GM19328 (cell line): ENCODE results near the gene ASB18.
"Not testable (repeated sequence)": the region's sequence is repeated elsewhere in the genome, so short reads cannot be mapped to it uniquely, and the experiment has no call there.

ENCODE experiments used
- ATAC-seq: cut with Tn5 transposase; IDR thresholded peaks from one replicate; pipeline ENCODE4 v1.9.1; 2021; ENCODE audit warnings: mild to moderate bottlenecking, moderate library complexity; ENCODE audit not compliant: unreplicated experiment

Gene ASB18, protein sequence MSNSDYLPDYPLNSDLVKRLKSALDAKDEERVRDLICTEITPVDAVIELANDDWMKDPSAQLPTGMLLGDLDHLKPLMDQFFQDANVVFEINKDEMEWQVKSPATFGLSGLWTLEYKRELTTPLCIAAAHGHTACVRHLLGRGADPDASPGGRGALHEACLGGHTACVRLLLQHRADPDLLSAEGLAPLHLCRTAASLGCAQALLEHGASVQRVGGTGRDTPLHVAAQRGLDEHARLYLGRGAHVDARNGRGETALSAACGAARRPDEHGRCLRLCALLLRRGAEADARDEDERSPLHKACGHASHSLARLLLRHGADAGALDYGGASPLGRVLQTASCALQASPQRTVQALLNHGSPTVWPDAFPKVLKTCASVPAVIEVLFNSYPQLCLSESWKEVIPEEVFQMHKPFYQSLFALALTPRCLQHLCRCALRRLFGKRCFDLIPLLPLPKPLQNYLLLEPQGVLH

GRCh38 chr2:236264256-236264655 is at the start of gene ASB18:
Gene ASB18, minus strand, starts transcription at chr2:236264406. Its CDS starts 61 bp downstream, at chr2:236264345.
- ATAC-seq, result no peak

GRCh38 chr2:236311286-236311685 is 47.1 kb upstream of the ASB18 start:
- ATAC-seq, result no peak

GRCh38 chr2:236309669-236310029 is 45.4 kb upstream of the ASB18 start:
- no peak for ATAC-seq

DNA sequence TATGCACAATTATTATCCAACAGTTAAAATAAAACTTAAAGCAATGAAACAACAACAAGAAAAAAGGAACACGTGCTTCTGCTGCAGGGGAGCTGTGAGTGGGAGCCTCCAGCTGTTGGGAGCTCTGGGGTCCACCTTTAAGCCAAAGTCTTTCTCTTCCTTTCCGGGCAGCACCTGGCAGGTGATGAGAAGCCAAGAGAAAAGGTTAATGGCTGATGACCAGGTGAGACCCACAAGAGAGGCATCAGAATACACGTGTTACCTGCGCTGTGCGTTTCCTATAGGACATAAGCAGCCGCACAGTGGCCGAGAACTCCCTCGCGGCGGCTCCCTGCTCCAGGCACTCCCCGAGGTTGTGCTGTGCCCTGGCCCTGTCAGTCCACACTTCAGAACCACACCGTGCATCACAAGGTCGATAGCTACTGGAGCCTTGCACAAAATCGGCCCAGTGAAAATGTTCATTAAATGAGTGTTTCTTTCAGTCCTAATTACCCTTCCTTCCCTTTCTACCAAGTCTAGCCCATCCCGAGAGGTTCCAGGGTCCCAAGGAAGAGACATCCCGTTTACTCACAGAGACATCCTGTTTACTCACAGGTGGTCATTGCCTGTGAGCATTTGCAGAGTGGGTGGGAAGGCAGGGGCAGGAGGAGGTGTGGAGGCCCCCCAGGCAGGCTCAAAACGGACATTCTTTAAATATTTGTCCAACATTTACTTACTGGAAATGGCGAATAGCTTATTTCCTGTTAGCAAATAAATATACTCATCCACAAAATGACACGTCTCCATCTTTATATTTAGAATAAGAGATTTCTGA is 44.9 kb upstream of the ASB18 start:
- ATAC-seq, result no peak

DNA sequence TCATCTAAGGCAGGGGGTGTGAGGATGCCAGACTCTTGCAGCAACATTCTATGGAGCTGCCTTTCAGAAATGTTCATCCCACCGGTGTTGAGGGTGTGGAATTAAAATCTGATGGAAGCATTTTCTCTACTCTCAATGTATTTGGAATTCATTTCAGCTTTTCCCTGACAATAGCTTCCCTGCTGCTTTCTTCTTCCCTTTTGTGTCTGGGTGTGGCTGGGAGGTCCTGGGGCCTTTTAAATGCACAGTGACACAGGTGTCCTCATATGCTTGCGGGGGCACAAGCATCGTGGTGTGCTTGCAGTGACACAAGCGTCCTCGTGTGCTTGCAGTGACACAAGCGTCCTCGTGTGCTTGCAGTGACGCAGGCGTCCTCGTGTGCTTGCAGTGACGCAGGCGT is 43.4 kb upstream of the ASB18 start:
- ATAC-seq, result no peak

DNA sequence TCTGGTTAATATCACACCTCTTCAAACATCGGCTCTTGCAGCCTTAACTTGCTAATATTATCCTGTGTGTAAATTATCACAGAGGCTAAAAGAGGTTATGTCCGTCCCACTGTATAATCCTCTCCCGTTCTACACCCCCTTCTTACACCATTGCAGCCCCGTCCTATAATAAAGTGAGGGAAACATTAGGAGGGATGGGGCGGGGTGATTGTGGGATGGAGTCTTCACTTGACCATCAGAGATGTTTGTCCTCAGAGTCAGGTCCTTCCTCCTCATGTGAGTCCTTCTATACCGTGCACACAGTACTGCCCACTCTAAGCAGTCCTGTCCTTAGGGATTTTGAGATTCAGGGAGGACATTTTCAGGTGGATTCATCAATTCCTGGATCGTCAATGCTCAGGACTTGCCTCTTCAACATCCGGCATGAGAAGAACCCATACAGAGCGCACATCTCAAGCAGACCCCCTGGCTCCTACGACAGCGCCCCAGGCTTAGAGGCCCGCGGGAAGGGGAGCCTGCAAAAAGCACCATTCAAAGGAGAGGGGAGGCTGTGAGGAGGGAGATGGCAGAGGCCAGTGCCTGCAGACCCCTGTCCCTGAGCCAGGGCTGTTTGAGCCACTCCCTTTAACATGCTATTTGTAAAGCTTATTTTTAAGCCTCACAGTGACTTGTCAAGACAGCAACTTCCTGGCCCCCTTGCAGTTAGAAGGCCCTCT is 42.8 kb upstream of the ASB18 start:
- ATAC-seq, result no peak

- ATAC-seq, result no peak
These were observed 41.9 kb upstream of the ASB18 start for GRCh38 chr2:236305964-236306605.

GRCh38 chr2:236305531-236305930 is 41.3 kb upstream of the ASB18 start:
- no peak for ATAC-seq

GRCh38 chr2:236303935-236304334 is 39.7 kb upstream of the ASB18 start:
- no peak for ATAC-seq

- ATAC-seq, result no peak
These were observed 38.3 kb upstream of the ASB18 start for GRCh38 chr2:236302555-236302954.

GRCh38 chr2:236298924-236299475 is 34.8 kb upstream of the ASB18 start:
- ATAC-seq, result no peak

DNA sequence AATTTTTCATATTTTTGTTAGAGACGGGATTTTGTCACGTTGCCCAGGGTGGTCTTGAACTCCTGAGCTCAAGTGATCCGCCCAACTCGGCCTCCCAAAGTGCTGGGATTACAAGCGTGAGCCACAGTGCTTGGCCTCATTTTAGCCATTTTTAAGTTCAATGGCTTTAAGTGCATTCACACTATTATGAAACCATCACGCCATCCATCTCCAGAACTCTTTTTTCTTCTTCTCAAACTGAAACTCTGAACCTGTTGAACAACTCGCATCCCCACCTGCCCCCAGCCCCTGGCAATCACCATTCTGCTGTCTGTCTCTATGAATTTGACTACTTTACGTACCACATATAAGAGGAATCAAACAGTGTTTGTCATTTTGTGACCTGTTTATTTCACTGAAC is 31.3 kb upstream of the ASB18 start:
- no peak for ATAC-seq

- ATAC-seq, result no peak
These were observed 30.4 kb upstream of the ASB18 start for GRCh38 chr2:236294647-236295046.

- no peak for ATAC-seq
These were observed 29.1 kb upstream of the ASB18 start for GRCh38 chr2:236293241-236293810.

GRCh38 chr2:236291911-236292310 is 27.7 kb upstream of the ASB18 start:
- ATAC-seq, result no peak

DNA sequence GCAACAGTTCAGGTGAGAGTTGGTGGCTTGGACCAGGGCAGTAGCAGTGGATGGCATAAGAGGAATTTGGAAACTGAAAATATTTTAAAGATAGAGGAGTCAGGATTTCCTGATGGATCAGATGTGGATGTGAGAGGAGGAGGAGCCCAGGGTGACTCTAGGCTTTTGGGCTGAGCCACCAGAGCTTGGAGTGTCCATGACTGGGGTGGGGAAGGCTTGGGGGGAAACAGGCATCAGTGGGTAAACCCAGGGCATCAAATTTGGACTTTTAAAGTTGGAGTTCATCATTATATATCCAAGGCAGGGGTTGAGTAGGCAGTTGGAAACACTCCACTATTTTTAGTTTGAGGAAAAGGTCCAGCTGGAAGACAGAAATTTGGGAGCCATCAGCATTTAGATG is 27.3 kb upstream of the ASB18 start:
- ATAC-seq, result no peak

DNA sequence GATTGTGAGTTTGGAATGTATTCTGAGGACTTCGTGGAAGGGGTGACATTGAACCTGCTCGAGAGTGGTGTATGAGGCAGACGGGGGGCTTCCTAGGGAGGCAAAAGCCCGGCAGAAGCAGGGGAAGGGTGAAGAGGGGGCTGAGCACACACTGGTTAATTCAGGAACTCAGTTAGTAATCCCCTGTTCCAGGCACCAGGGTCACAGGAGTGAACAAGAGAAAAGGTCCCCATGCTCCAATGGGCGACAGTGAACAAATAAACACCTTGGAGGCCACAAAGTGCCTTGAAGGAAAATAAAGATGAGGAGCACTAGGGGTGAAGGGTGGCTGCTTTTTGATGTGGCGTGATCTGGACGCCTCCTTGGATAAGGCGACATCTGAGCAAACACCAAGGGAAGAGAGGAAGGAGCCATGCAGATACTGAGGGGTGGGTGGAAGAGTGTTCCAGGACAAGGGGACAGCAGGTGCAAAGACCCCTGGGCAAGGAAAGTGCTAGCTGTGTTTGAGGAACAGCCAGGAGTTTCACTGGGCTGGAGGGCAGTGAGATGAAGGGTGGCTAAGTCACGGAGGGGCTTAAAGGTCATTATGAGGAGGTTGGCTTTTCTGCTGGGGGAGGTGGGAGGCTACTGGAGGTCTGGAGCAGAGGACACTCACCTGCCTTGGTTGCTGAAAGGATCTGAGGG is 26.7 kb upstream of the ASB18 start:
- no peak for ATAC-seq

- no peak for ATAC-seq
These were observed 25.7 kb upstream of the ASB18 start for GRCh38 chr2:236289766-236290462.

DNA sequence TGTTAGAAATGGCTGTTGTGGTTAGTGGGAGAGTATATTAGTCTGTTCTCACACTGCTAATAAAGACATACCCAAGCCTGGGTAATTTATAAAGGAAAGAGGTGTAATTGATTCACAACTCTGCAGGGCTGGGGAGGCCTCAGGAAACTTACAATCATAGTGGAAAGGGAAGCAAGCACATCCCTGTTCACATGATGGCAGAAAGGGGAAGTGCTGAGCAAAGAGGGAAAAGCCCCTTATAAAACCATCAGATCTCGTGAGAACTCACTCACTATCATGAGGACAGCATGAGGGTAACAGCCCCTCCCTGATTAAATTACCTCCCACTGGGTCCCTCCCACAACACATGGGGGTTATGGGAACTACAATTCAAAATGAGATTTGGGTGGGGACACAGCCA is 24.2 kb upstream of the ASB18 start:
- not testable (repeated sequence) for ATAC-seq
